WTC11 (cell line): Measurements from ENCODE around the gene METAP1. TPM values are rescaled to one million over a fixed set of nuclear protein-coding genes. Genes with fewer than 3 reads are reported as not detected.

Source experiments
- ATAC-seq: fragments of 200-7000 bp; cut with Tn5 transposase; 2 replicates; pipeline ENCODE4 v1.10.0; 2021; ENCODE audit warnings: mild to moderate bottlenecking, moderate library complexity
- CTCF ChIA-PET: fragments of 300-600 bp; sonication (Branson Sonifier 250); formaldehyde crosslinking; loops from one replicate; lab custom pipeline; 2021; ENCODE audit warnings: antibody characterized with exemption; lab: Charles Lee
- POLR2A ChIA-PET: fragments of 350-600 bp; sonication (Branson Sonifier 250); formaldehyde crosslinking; loops from one replicate; lab custom pipeline; 2021; ENCODE audit warnings: antibody characterized with exemption; lab: Charles Lee
- DNase-seq: peaks from one replicate; pipeline ENCODE4 v3.0.0; 2021; ENCODE audit warnings: low spot score
- H3K27ac Mint-ChIP-seq: 2 replicates; pipeline ENCODE4 v1.8.0; 2021; ENCODE audit warnings: mixed read lengths
- H3K27me3 Mint-ChIP-seq: 2 replicates; pipeline ENCODE4 v1.8.0; 2021; ENCODE audit warnings: low read depth, mild to moderate bottlenecking, moderate library complexity, mixed read lengths
- H3K36me3 Mint-ChIP-seq: 2 replicates; pipeline ENCODE4 v1.8.0; 2021; ENCODE audit warnings: mixed read lengths
- H3K4me1 Mint-ChIP-seq: 2 replicates; pipeline ENCODE4 v1.8.0; 2022; ENCODE audit warnings: mixed read lengths
- H3K4me3 Mint-ChIP-seq: 2 replicates; pipeline ENCODE4 v1.8.0; 2021; ENCODE audit warnings: mild to moderate bottlenecking, moderate library complexity, mixed read lengths
- H3K9me3 Mint-ChIP-seq: 2 replicates; pipeline ENCODE4 v1.8.0; 2021; ENCODE audit warnings: mixed read lengths
- AFF4 ChIP-seq: sonication (generic); formaldehyde crosslinking; IDR thresholded peaks from 2 replicates; pipeline ENCODE4 v1.8.1; 2023; ENCODE audit warnings: mild to moderate bottlenecking, missing genetic modification reagents, borderline replicate concordance
- ATF1 ChIP-seq: sonication (generic); formaldehyde crosslinking; IDR thresholded peaks from 2 replicates; pipeline ENCODE4 v1.8.1; 2023; ENCODE audit warnings: mild to moderate bottlenecking, moderate library complexity, missing genetic modification reagents
- CBFB ChIP-seq: sonication (generic); formaldehyde crosslinking; IDR thresholded peaks from 2 replicates; pipeline ENCODE4 v1.8.1; 2022; ENCODE audit warnings: mild to moderate bottlenecking, low read depth, missing genetic modification reagents
- CREM ChIP-seq: sonication (generic); formaldehyde crosslinking; IDR thresholded peaks from 2 replicates; pipeline ENCODE4 v1.8.1; 2022; ENCODE audit warnings: mild to moderate bottlenecking, missing genetic modification reagents, moderate library complexity
- EMX1 ChIP-seq: fragments of 250-450 bp; sonication (Bioruptor Pico); IDR thresholded peaks from 2 replicates; pipeline ENCODE4 v1.8.0; 2021; ENCODE audit warnings: mild to moderate bottlenecking
- ETV6 ChIP-seq: sonication (generic); formaldehyde crosslinking; IDR thresholded peaks from 2 replicates; pipeline ENCODE4 v1.8.1; 2022; ENCODE audit warnings: mild to moderate bottlenecking, missing genetic modification reagents
- GTF2I ChIP-seq: fragments of 250-450 bp; sonication (Bioruptor Pico); conservative IDR thresholded peaks from 2 replicates; pipeline ENCODE4 v1.4.0; 2021; ENCODE audit warnings: mild to moderate bottlenecking
- IRF2 ChIP-seq: sonication (generic); formaldehyde crosslinking; IDR thresholded peaks from 2 replicates; pipeline ENCODE4 v1.8.0; 2022; ENCODE audit warnings: low read depth, missing genetic modification reagents, borderline replicate concordance
- JAZF1 ChIP-seq: fragments of 250-450 bp; sonication (Bioruptor Pico); IDR thresholded peaks from 2 replicates; pipeline ENCODE4 v1.9.0; 2021; ENCODE audit warnings: moderate library complexity, mild to moderate bottlenecking, inconsistent platforms
- NFYB ChIP-seq: sonication (generic); formaldehyde crosslinking; conservative IDR thresholded peaks from 2 replicates; pipeline ENCODE4 v1.8.0; 2022; ENCODE audit warnings: low read depth, missing genetic modification reagents
- NR1H2 ChIP-seq: sonication (generic); formaldehyde crosslinking; IDR thresholded peaks from 2 replicates; pipeline ENCODE4 v1.9.0; 2021; ENCODE audit warnings: mild to moderate bottlenecking, moderate library complexity, missing genetic modification reagents
- NR3C1 ChIP-seq: sonication (generic); formaldehyde crosslinking; conservative IDR thresholded peaks from 2 replicates; pipeline ENCODE4 v1.8.1; 2023; ENCODE audit warnings: low read depth, mild to moderate bottlenecking, missing genetic modification reagents
- PRRX2 ChIP-seq: fragments of 250-450 bp; sonication (Bioruptor Pico); IDR thresholded peaks from 2 replicates; pipeline ENCODE4 v1.8.0; 2021; ENCODE audit warnings: mild to moderate bottlenecking
- SMAD4 ChIP-seq: sonication (generic); formaldehyde crosslinking; IDR thresholded peaks from 2 replicates; pipeline ENCODE4 v1.8.0; 2022; ENCODE audit warnings: mild to moderate bottlenecking, missing genetic modification reagents
- SP1 ChIP-seq: sonication (generic); formaldehyde crosslinking; conservative IDR thresholded peaks from 2 replicates; pipeline ENCODE4 v1.8.1; 2022; ENCODE audit warnings: missing genetic modification reagents
- TCF7 ChIP-seq: sonication (generic); formaldehyde crosslinking; IDR thresholded peaks from 2 replicates; pipeline ENCODE4 v1.8.0; 2022; ENCODE audit warnings: mild to moderate bottlenecking, low read depth, missing genetic modification reagents, moderate library complexity
- TP53 ChIP-seq: sonication (generic); formaldehyde crosslinking; IDR thresholded peaks from 2 replicates; pipeline ENCODE4 v1.8.1; 2023; ENCODE audit warnings: mild to moderate bottlenecking, missing genetic modification reagents
- ZNF263 ChIP-seq: sonication (generic); formaldehyde crosslinking; IDR thresholded peaks from 2 replicates; pipeline ENCODE4 v1.8.1; 2022; ENCODE audit warnings: low read depth, mild to moderate bottlenecking, moderate library complexity, missing genetic modification reagents
- ZNF416 ChIP-seq: fragments of 250-450 bp; sonication (Bioruptor Pico); IDR thresholded peaks from 2 replicates; pipeline ENCODE4 v1.9.0; 2021; ENCODE audit warnings: mild to moderate bottlenecking, inconsistent platforms
- ZNF671 ChIP-seq: fragments of 250-450 bp; sonication (Bioruptor Pico); IDR thresholded peaks from 2 replicates; pipeline ENCODE4 v1.8.0; 2021; ENCODE audit warnings: mild to moderate bottlenecking
- total RNA-seq: library from RNA; stranded (reverse); gene quantifications from 3 replicates; pipeline ENCODE4 v1.2.3, GENCODE V29; 2021
- TF ChIP-seq, protein P1 (sequence below): sonication (generic); formaldehyde crosslinking; IDR thresholded peaks from 2 replicates; pipeline ENCODE4 v1.8.1; 2022; ENCODE audit warnings: mild to moderate bottlenecking, moderate library complexity, missing genetic modification reagents
- TF ChIP-seq, protein P2 (sequence below): sonication (generic); formaldehyde crosslinking; IDR thresholded peaks from 2 replicates; pipeline ENCODE4 v1.8.1; 2023; ENCODE audit warnings: mild to moderate bottlenecking, missing genetic modification reagents, moderate library complexity
- TF ChIP-seq, protein P3 (sequence below): fragments of 250-450 bp; sonication (Bioruptor Pico); IDR thresholded peaks from 2 replicates; pipeline ENCODE4 v2.1.2; 2022; ENCODE audit warnings: mild to moderate bottlenecking, moderate library complexity
- TF ChIP-seq, protein P4 (sequence below): sonication (generic); formaldehyde crosslinking; IDR thresholded peaks from 2 replicates; pipeline ENCODE4 v1.8.1; 2023; ENCODE audit warnings: mild to moderate bottlenecking, missing genetic modification reagents, moderate library complexity

METAP1 gene
- total RNA-seq, 1 experiment from 2014 or later: 102 TPM

GRCh38 chr4:98996056-98996764 lies 689 bp downstream of the METAP1 start:
- DNase-seq: no peak

GRCh38 chr4:98996765-98997068 lies 1.2 kb downstream of the METAP1 start:
- TF ChIP-seq GTF2I (no peak), EMX1 (no peak), ETV6 (CRISPR knock-in tag) (no peak), NR1H2 (CRISPR knock-in tag) (no peak)
- ChIA-PET POLR2A (interaction anchor here (1.1 to 3.0 kb wide), 4 partner anchors 18 to 91 kb away, joined by 4 to 42 read pairs (median 12); partner anchors contain the start of genes ADH5 and EIF4E), CTCF (no interaction called here)
- DNase-seq: no peak
- H3K36me3 Mint-ChIP-seq: 0 out of 2 replicates have a peak, but pooled peaks cover 2% of the 10 kb centered on the region
- peaks cover 8% of the 10 kb centered on the region for H3K9me3 Mint-ChIP-seq
- H3K4me3 Mint-ChIP-seq: peak overlapping the region; percentile 86
- H3K27me3 Mint-ChIP-seq: no peaks in the 10 kb centered on the region
- H3K27ac Mint-ChIP-seq: peak overlapping the region; percentile 52; the same call in 1 of the 2 replicates
- peaks cover 47% of the 10 kb centered on the region for H3K4me1 Mint-ChIP-seq
- ATAC-seq: no peak

More at GRCh38 chr4:98996056-98996764, 689 bp downstream of the METAP1 start:
- Mint-ChIP-seq H3K4me1 (peaks cover 43% of the 10 kb centered on the region), H3K9me3 (peaks cover 8% of the 10 kb centered on the region), H3K27me3 (no peaks in the 10 kb centered on the region), H3K36me3 (0 out of 2 replicates have a peak, but pooled peaks cover 2% of the 10 kb centered on the region), H3K27ac (peak overlapping the region; percentile 52; the same call in 1 of the 2 replicates), H3K4me3 (peak overlapping the region; percentile 86)
- CTCF ChIA-PET: interaction anchor here (1.0 to 2.6 kb wide), 8 partner anchors 11 to 409 kb away, joined by 3 to 76 read pairs (median 6); no protein-coding TSS in a partner anchor
- POLR2A ChIA-PET: interaction anchor here (1.0 to 3.0 kb wide), 8 partner anchors 10 to 853 kb away, joined by 4 to 42 read pairs (median 9); partner anchors contain the start of genes ADH5, EIF4E, RAP1GDS1 and STPG2
- ATAC-seq: no peak
- TF ChIP-seq TCF7 (CRISPR knock-in tag) (no peak), ZNF263 (CRISPR knock-in tag) (no peak), EMX1 (peak; percentile 67; the same call in 1 of the 2 replicates), ZNF416 (CRISPR knock-in tag) (0 out of 2 replicates have a peak, but pooled peaks have one; percentile 55), CBFB (CRISPR knock-in tag) (0 out of 2 replicates have a peak, but pooled peaks have one; percentile 1), SP1 (CRISPR knock-in tag) (peak; percentile 45; the same call in 1 of the 2 replicates), CREM (CRISPR knock-in tag) (0 out of 2 replicates have a peak, but pooled peaks have one; percentile 51), NR1H2 (CRISPR knock-in tag) (no peak), PRRX2 (peak; percentile 37; the same call in 1 of the 2 replicates), TP53 (CRISPR knock-in tag) (0 out of 2 replicates have a peak, but pooled peaks have one; percentile 42), ZNF671 (peak; percentile 33; the same call in 1 of the 2 replicates)
- TF ChIP-seq, protein P1, sequence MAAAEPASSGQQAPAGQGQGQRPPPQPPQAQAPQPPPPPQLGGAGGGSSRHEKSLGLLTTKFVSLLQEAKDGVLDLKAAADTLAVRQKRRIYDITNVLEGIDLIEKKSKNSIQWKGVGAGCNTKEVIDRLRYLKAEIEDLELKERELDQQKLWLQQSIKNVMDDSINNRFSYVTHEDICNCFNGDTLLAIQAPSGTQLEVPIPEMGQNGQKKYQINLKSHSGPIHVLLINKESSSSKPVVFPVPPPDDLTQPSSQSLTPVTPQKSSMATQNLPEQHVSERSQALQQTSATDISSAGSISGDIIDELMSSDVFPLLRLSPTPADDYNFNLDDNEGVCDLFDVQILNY (CRISPR knock-in tag): 0 out of 2 replicates have a peak, but pooled peaks have one; percentile 5
- TF ChIP-seq, protein P2, sequence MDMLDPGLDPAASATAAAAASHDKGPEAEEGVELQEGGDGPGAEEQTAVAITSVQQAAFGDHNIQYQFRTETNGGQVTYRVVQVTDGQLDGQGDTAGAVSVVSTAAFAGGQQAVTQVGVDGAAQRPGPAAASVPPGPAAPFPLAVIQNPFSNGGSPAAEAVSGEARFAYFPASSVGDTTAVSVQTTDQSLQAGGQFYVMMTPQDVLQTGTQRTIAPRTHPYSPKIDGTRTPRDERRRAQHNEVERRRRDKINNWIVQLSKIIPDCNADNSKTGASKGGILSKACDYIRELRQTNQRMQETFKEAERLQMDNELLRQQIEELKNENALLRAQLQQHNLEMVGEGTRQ (CRISPR knock-in tag): peak; percentile 44

DNA sequence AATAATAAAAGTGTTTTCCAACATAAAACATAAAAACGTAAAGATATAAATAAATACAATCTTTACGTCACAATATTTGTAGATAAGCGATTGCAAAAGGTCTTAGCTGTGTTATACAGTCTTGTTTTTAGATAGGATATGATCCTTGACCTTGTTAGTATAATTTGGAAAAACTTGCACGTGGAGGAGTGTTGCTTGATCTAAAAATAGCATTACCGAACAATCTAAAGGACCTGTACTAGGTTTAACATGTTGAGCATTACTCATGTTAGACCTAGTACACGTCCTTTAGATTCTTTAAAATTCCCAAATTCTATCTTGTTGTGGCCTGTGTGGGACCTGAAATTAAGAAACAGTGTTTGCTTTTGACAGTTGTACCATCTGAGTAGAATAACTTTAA lies 1.6 kb downstream of the METAP1 start:
- POLR2A ChIA-PET: interaction anchor here (0.6 kb wide), 1 partner anchor 84 kb away, joined by 4 read pairs; no protein-coding TSS in a partner anchor
- H3K36me3 Mint-ChIP-seq: 0 out of 2 replicates have a peak, but pooled peaks cover 2% of the 10 kb centered on the region
- peaks cover 51% of the 10 kb centered on the region for H3K4me1 Mint-ChIP-seq
- H3K4me3 Mint-ChIP-seq: peak overlapping the region; percentile 86
- H3K27me3 Mint-ChIP-seq: no peaks in the 10 kb centered on the region
- ATAC-seq (no peak), DNase-seq (no peak)
- peak overlapping the region; percentile 80 for H3K27ac Mint-ChIP-seq
- peaks cover 8% of the 10 kb centered on the region for H3K9me3 Mint-ChIP-seq
- CTCF ChIA-PET: no interaction called here
- no peak for TF ChIP-seq NFYB (CRISPR knock-in tag)
- no peak for TF ChIP-seq NR3C1 (CRISPR knock-in tag)
- TF ChIP-seq, protein P3, sequence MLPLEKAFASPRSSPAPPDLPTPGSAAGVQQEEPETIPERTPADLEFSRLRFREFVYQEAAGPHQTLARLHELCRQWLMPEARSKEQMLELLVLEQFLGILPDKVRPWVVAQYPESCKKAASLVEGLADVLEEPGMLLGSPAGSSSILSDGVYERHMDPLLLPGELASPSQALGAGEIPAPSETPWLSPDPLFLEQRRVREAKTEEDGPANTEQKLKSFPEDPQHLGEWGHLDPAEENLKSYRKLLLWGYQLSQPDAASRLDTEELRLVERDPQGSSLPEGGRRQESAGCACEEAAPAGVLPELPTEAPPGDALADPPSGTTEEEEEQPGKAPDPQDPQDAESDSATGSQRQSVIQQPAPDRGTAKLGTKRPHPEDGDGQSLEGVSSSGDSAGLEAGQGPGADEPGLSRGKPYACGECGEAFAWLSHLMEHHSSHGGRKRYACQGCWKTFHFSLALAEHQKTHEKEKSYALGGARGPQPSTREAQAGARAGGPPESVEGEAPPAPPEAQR (CRISPR knock-in tag): no peak
- no peak for TF ChIP-seq JAZF1
- TF ChIP-seq, protein P4, sequence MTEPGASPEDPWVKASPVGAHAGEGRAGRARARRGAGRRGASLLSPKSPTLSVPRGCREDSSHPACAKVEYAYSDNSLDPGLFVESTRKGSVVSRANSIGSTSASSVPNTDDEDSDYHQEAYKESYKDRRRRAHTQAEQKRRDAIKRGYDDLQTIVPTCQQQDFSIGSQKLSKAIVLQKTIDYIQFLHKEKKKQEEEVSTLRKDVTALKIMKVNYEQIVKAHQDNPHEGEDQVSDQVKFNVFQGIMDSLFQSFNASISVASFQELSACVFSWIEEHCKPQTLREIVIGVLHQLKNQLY (CRISPR knock-in tag): no peak
- TF ChIP-seq ZNF416 (CRISPR knock-in tag): no peak
- TF ChIP-seq SMAD4 (CRISPR knock-in tag): no peak
- TF ChIP-seq AFF4 (CRISPR knock-in tag): no peak
- no peak for TF ChIP-seq IRF2 (CRISPR knock-in tag)
- TF ChIP-seq ATF1 (CRISPR knock-in tag): no peak
